ENCODE results near the gene ZNF138.
A peak's percentile ranks its signal among the peaks of the same experiment; 100 is the strongest.

ZNF138 gene

GRCh38 chr7:64876792-64877713 is 82.8 kb downstream of the ZNF138 start:
- peak; percentile 67 for DNase-seq

GRCh38 chr7:64877714-64878610 is 83.7 kb downstream of the ZNF138 start:
- DNase-seq, result no peak

- DNase-seq, result no peak
Observed at GRCh38 chr7:64878684-64879083, 84.5 kb downstream of the ZNF138 start.

GRCh38 chr7:64879086-64879730 is 85.0 kb downstream of the ZNF138 start:
- DNase-seq, result no peak

- no peak for DNase-seq
Observed at GRCh38 chr7:64879800-64880199, 85.6 kb downstream of the ZNF138 start.

GRCh38 chr7:64880322-64881297 is 86.4 kb downstream of the ZNF138 start:
- no peak for DNase-seq

- DNase-seq, result no peak
Observed at GRCh38 chr7:64881461-64882287, 87.4 kb downstream of the ZNF138 start.

GRCh38 chr7:64882341-64883112 is 88.3 kb downstream of the ZNF138 start:
- peak; percentile 73 for DNase-seq
